Measurements from ENCODE around the gene LTB. TPM values are rescaled to one million over a fixed set of nuclear protein-coding genes. Genes with fewer than 3 reads are reported as not detected.

LTB gene
- total RNA-seq, 1 experiment from 2014 or later, result not detected

DNA sequence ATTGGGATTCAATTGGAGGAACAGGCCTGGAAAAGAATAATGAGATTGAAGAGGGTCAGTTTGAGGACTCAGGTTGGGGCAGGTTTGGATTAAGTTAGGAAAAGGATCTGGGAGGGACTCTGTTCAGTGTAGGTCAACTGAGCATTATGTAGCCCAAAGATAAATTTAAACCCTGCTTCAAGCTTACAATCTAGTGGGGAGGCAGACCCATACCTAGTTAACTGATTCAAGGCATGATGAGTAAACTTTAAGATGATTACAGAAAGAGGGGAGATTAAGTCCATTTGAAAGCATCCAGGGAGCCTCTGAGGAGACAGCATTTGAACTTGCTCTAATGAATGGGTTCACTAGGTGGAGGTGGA is 21.5 kb downstream of the LTB start:
- Histone ChIP-seq H3K4me1 (ENCODE audit: insufficient read depth, low read length) (peaks cover 4% of the 10 kb centered on the region; the same call in 1 of the 2 replicates), H3K79me1 (ENCODE audit: insufficient read depth, low read depth, low read length, poor library complexity, severe bottlenecking) (no peaks in the 10 kb centered on the region), H3K27me3 (ENCODE audit: insufficient read depth, low read length) (no peaks in the 10 kb centered on the region), H4K20me1 (ENCODE audit: control insufficient read depth, insufficient read depth, insufficient read length) (no peaks in the 10 kb centered on the region), H3K27ac (ENCODE audit: insufficient read length, low read depth, low read length) (no peak overlapping the region), H3K14ac (ENCODE audit: insufficient read depth, low read length) (no peak overlapping the region), H3K4me2 (ENCODE audit: insufficient read depth, insufficient read length, low read length) (no peak overlapping the region), H3K79me2 (ENCODE audit: insufficient read depth, low read length) (no peaks in the 10 kb centered on the region), H3K9ac (ENCODE audit: extremely low read depth, insufficient read length, low read length) (no peak overlapping the region), H3K56ac (ENCODE audit: insufficient read length, low read depth, low read length) (no peak overlapping the region), H3K4ac (ENCODE audit: low read depth, low read length) (no peak overlapping the region), H2BK5ac (ENCODE audit: insufficient read length, low read length) (no peak overlapping the region), H2BK20ac (ENCODE audit: low read depth, low read length, poor library complexity, severe bottlenecking) (no peak overlapping the region), H3T11ph (ENCODE audit: low read length) (no peak overlapping the region), H2AK5ac (ENCODE audit: insufficient read length, low read length) (no peak overlapping the region), H2BK12ac (ENCODE audit: insufficient read length, low read depth, low read length) (no peak overlapping the region), H3K9me3 (ENCODE audit: control insufficient read depth, low read depth, low read length) (no peaks in the 10 kb centered on the region), H3K23ac (ENCODE audit: insufficient read length, low read depth, low read length) (no peak overlapping the region), H3K18ac (ENCODE audit: insufficient read length, low read depth, low read length) (no peak overlapping the region), H2BK15ac (ENCODE audit: low read depth, low read length) (no peak overlapping the region), H4K5ac (ENCODE audit: insufficient read length, low read depth, low read length) (no peak overlapping the region), H4K91ac (ENCODE audit: insufficient read length, low read depth, low read length) (no peak overlapping the region), H2AFZ (ENCODE audit: low read length) (no peak overlapping the region), H2BK120ac (ENCODE audit: low read depth, low read length, poor library complexity, severe bottlenecking) (no peak overlapping the region), H4K8ac (replicated peaks; ENCODE audit: insufficient read length, low read depth, low read length) (no peak overlapping the region), H3K23me2 (ENCODE audit: insufficient read length, low read depth, low read length, poor library complexity, severe bottlenecking) (no peaks in the 10 kb centered on the region)
- peaks cover 4 to 18% of the 10 kb centered on the region in 2 experiments; a peak in 3 of 4 replicates for H3K4me1 Mint-ChIP-seq
- H3K27me3 Mint-ChIP-seq (ENCODE audit: low read depth), result no peaks in the 10 kb centered on the region
- DNase-seq, result no peak
- H3K4me3 Mint-ChIP-seq, result no peak overlapping the region
- no peaks in the 10 kb centered on the region for H3K9me3 Mint-ChIP-seq
- peak overlapping the region in 1 of 3 experiments; percentile 26; a peak in 1 of 7 replicates for H3K27ac Mint-ChIP-seq
- TF ChIP-seq, protein P1, sequence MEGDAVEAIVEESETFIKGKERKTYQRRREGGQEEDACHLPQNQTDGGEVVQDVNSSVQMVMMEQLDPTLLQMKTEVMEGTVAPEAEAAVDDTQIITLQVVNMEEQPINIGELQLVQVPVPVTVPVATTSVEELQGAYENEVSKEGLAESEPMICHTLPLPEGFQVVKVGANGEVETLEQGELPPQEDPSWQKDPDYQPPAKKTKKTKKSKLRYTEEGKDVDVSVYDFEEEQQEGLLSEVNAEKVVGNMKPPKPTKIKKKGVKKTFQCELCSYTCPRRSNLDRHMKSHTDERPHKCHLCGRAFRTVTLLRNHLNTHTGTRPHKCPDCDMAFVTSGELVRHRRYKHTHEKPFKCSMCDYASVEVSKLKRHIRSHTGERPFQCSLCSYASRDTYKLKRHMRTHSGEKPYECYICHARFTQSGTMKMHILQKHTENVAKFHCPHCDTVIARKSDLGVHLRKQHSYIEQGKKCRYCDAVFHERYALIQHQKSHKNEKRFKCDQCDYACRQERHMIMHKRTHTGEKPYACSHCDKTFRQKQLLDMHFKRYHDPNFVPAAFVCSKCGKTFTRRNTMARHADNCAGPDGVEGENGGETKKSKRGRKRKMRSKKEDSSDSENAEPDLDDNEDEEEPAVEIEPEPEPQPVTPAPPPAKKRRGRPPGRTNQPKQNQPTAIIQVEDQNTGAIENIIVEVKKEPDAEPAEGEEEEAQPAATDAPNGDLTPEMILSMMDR (conservative IDR thresholded peaks at IDR 0.05), result no peak
- peaks cover 14 to 39% (median 26%) of the 10 kb centered on the region in 3 experiments; a peak in 6 of 7 replicates for H3K36me3 Mint-ChIP-seq (ENCODE audit: insufficient read depth in 1 of 3, low read depth in 3 of 3)
